8988T (cell line): Measurements from ENCODE around the gene MTURN.

Experiments used
- DNase-seq: peaks from one replicate; pipeline ENCODE4 v3.0.0; 2011

The MTURN gene

GRCh38 chr7:30163231-30163894, 28.6 kb downstream of the MTURN start:
- DNase-seq = no peak

- DNase-seq = peak; percentile 34
Measured at GRCh38 chr7:30164567-30164966, 29.8 kb downstream of the MTURN start.

GRCh38 chr7:30165590-30165989, 30.8 kb downstream of the MTURN start:
- DNase-seq = no peak

- no peak for DNase-seq
Measured at GRCh38 chr7:30166155-30166840, 31.5 kb downstream of the MTURN start.

- no peak for DNase-seq
Measured at GRCh38 chr7:30166841-30167235, 32.1 kb downstream of the MTURN start.

GRCh38 chr7:30167901-30168300, 33.1 kb downstream of the MTURN start:
- DNase-seq = no peak

GRCh38 chr7:30168835-30169573, 34.2 kb downstream of the MTURN start:
- no peak for DNase-seq

GRCh38 chr7:30169579-30169978, 34.8 kb downstream of the MTURN start:
- no peak for DNase-seq

GRCh38 chr7:30170476-30171205, 35.9 kb downstream of the MTURN start:
- no peak for DNase-seq

- DNase-seq = no peak
Measured at GRCh38 chr7:30171766-30172447, 37.1 kb downstream of the MTURN start.

GRCh38 chr7:30172451-30172850, 37.7 kb downstream of the MTURN start:
- no peak for DNase-seq

GRCh38 chr7:30173058-30173897, 38.5 kb downstream of the MTURN start:
- DNase-seq = no peak

- no peak for DNase-seq
Measured at GRCh38 chr7:30175180-30175579, 40.4 kb downstream of the MTURN start.

GRCh38 chr7:30175636-30176147, 40.9 kb downstream of the MTURN start:
- DNase-seq = no peak

GRCh38 chr7:30176463-30177109, 41.8 kb downstream of the MTURN start:
- no peak for DNase-seq

- DNase-seq = no peak
Measured at GRCh38 chr7:30177186-30177585, 42.4 kb downstream of the MTURN start.

GRCh38 chr7:30177965-30178364, 43.2 kb downstream of the MTURN start:
- DNase-seq = no peak

GRCh38 chr7:30178748-30179436, 44.1 kb downstream of the MTURN start:
- no peak for DNase-seq

- DNase-seq = no peak
Measured at GRCh38 chr7:30180718-30181117, 45.9 kb downstream of the MTURN start.

- DNase-seq = no peak
Measured at GRCh38 chr7:30181211-30181610, 46.4 kb downstream of the MTURN start.
